Peyer's patch (tissue), 4 donors: Measurements from ENCODE around the gene DHX16. TPM values are rescaled to one million over a fixed set of nuclear protein-coding genes. Genes with fewer than 3 reads are reported as not detected.

ENCODE experiments used
- DNase-seq, 3 donors: peaks; one replicate each; pipeline ENCODE4 v3.0.0-alpha.2; 2017 to 2019
- H3K27ac ChIP-seq, 4 donors: fragments of 200-600 bp; sonication (generic); one replicate each; pipeline ENCODE4 v1.5.1; 2016 to 2019
- H3K27me3 ChIP-seq, 2 donors: fragments of 200-600 bp; sonication (generic); one replicate each; pipeline ENCODE4 v1.5.1; 2019
- H3K36me3 ChIP-seq, 3 donors: fragments of 200-600 bp; sonication (generic); one replicate each; pipeline ENCODE4 v1.5.1; 2016 to 2019
- H3K4me1 ChIP-seq, 4 donors: fragments of 200-600 bp; sonication (generic); one replicate each; pipeline ENCODE4 v1.5.1; 2016 to 2019
- H3K4me3 ChIP-seq, 4 donors: fragments of 200-600 bp; sonication (generic); 1 replicate in 3 of 4; 2 replicates in 1 of 4; pipeline ENCODE4 v1.5.1; 2016 to 2019; ENCODE audit warnings: mild to moderate bottlenecking in 1 of 4
- H3K9me3 ChIP-seq, 4 donors: fragments of 200-600 bp; sonication (generic); one replicate each; pipeline ENCODE4 v1.5.1; 2016 to 2019; ENCODE audit warnings: mild to moderate bottlenecking in 1 of 4
- CTCF ChIP-seq, 6 experiments: fragments of 450-650 bp in 4 of 6; fragments of 200-600 bp in 2 of 6; sonication (generic) in 1 of 6; IDR thresholded peaks; one replicate each; pipeline ENCODE4 v1.5.1; 2017 to 2019; ENCODE audit warnings: antibody characterized with exemption in 6 of 6, mild to moderate bottlenecking in 3 of 6, moderate library complexity in 1 of 6
- POLR2A ChIP-seq, 2 donors: fragments of 450-650 bp; IDR thresholded peaks; one replicate each; pipeline ENCODE4 v1.5.1; 2017; ENCODE audit warnings: antibody characterized with exemption in 2 of 2, mild to moderate bottlenecking in 2 of 2, moderate library complexity in 2 of 2
- total RNA-seq, 4 donors: library from RNA; depleted of rRNA; stranded (reverse); fragments of >200 nt; gene quantifications; one replicate each; pipeline ENCODE4 v1.1.0, GENCODE V29; 2016

Gene DHX16
- total RNA-seq, 4 donors from 2014 or later, result 39.6 to 68.1 (median 58.2) TPM

- Histone ChIP-seq H3K9me3 (no peaks in the 10 kb centered on the region), H3K27me3 (no peaks in the 10 kb centered on the region), H3K4me3 (peak within 1 kb of the TSS; percentile 56 to 77 (median 68)), H3K4me1 (peaks cover 0 to 36% (median 26%) of the 10 kb centered on the region in 4 donors), H3K27ac (peak within 1 kb of the TSS; percentile 51 to 98 (median 88)), H3K36me3 (no peaks in the 10 kb centered on the region)
- peak; percentile 88 to 92 (median 92) for DNase-seq
- TF ChIP-seq POLR2A (IDR thresholded peaks at IDR 0.05) (no peak), CTCF (IDR thresholded peaks at IDR 0.05) (no peak)
Observed at GRCh38 chr6:30690403-30691207, 17.8 kb upstream of the DHX16 start, which contains the start of gene NRM. TSS of gene NRM (minus strand) at chr6:30690984. CDS start at chr6:30690974, 10 bp downstream.

GRCh38 chr6:30689985-30690384 is 17.2 kb upstream of the DHX16 start:
- peak overlapping the region; percentile 56 to 77 (median 68) for H3K4me3 ChIP-seq
- no peaks in the 10 kb centered on the region for H3K36me3 ChIP-seq
- peak overlapping the region; percentile 51 to 98 (median 88) for H3K27ac ChIP-seq
- no peaks in the 10 kb centered on the region for H3K27me3 ChIP-seq
- TF ChIP-seq POLR2A (IDR thresholded peaks at IDR 0.05), result no peak
- TF ChIP-seq CTCF (IDR thresholded peaks at IDR 0.05), result no peak
- H3K4me1 ChIP-seq, result peaks cover 0 to 36% (median 26%) of the 10 kb centered on the region in 4 donors
- H3K9me3 ChIP-seq, result no peaks in the 10 kb centered on the region
- DNase-seq, result no peak

GRCh38 chr6:30689022-30689865 is 16.4 kb upstream of the DHX16 start:
- Histone ChIP-seq H3K4me3 (no peak overlapping the region), H3K9me3 (no peaks in the 10 kb centered on the region), H3K27ac (peak overlapping the region; percentile 86 to 98 (median 94)), H3K4me1 (peaks cover 0 to 36% (median 26%) of the 10 kb centered on the region in 4 donors), H3K36me3 (no peaks in the 10 kb centered on the region), H3K27me3 (no peaks in the 10 kb centered on the region)
- no peak for TF ChIP-seq POLR2A (IDR thresholded peaks at IDR 0.05)
- no peak for DNase-seq

- Histone ChIP-seq H3K27ac (peak overlapping the region; percentile 86 to 98 (median 94)), H3K36me3 (no peaks in the 10 kb centered on the region), H3K4me3 (peak overlapping the region in 1 of 4 donors; percentile 75), H3K4me1 (peaks cover 0 to 40% (median 26%) of the 10 kb centered on the region in 4 donors), H3K9me3 (no peaks in the 10 kb centered on the region), H3K27me3 (no peaks in the 10 kb centered on the region)
- DNase-seq, result peak in 2 of 3 donors; percentile 74 to 75
- TF ChIP-seq CTCF (IDR thresholded peaks at IDR 0.05) (no peak), POLR2A (IDR thresholded peaks at IDR 0.05) (no peak)
Observed at GRCh38 chr6:30688569-30688968, 15.8 kb upstream of the DHX16 start.

- Histone ChIP-seq H3K9me3 (no peaks in the 10 kb centered on the region), H3K36me3 (no peaks in the 10 kb centered on the region), H3K27me3 (no peaks in the 10 kb centered on the region), H3K4me1 (peaks cover 0 to 48% (median 26%) of the 10 kb centered on the region in 4 donors), H3K27ac (peak overlapping the region; percentile 86 to 98 (median 94)), H3K4me3 (peak overlapping the region; percentile 72 to 78 (median 74))
- TF ChIP-seq CTCF (IDR thresholded peaks at IDR 0.05) (no peak), POLR2A (IDR thresholded peaks at IDR 0.05) (no peak)
- DNase-seq, result no peak
Observed at GRCh38 chr6:30687659-30688431, 15.0 kb upstream of the DHX16 start.
